Neural cell (in vitro differentiated cells): ENCODE measurements around the gene EIF4G3. TPM values are rescaled to one million over a fixed set of nuclear protein-coding genes. Genes with fewer than 3 reads are reported as not detected.

Experiments used
- H2AFZ ChIP-seq: fragments of 200-600, 300-800 bp; sonication (generic), shearing (Covaris generic); 2 replicates; pipeline ENCODE4 v1.6.0; 2014; ENCODE audit warnings: low read depth, mild to moderate bottlenecking, antibody characterized with exemption, low read length, moderate library complexity
- H3F3A ChIP-seq: fragments of 200-600 bp; shearing (Covaris generic); 2 replicates; pipeline ENCODE4 v1.6.1; 2016; ENCODE audit warnings: mild to moderate bottlenecking, moderate library complexity, mixed read lengths, antibody characterized with exemption, low read length; ENCODE audit not compliant: insufficient read depth, poor library complexity, severe bottlenecking
- H3K27ac ChIP-seq: fragments of 200-600, 300-800 bp; sonication (generic), shearing (Covaris generic); 2 replicates; pipeline ENCODE4 v1.5.1; 2014; ENCODE audit warnings: mild to moderate bottlenecking, low read length, moderate library complexity
- H3K27me3 ChIP-seq: fragments of 300-800, 200-600 bp; sonication (generic), shearing (Covaris generic); 2 replicates; pipeline ENCODE4 v1.6.0; 2014; ENCODE audit warnings: mild to moderate bottlenecking, low read depth, low read length, moderate library complexity; ENCODE audit not compliant: insufficient read depth
- H3K36me3 ChIP-seq: fragments of 300-800, 200-600 bp; sonication (generic), shearing (Covaris generic); 2 replicates; pipeline ENCODE4 v1.5.1; 2014; ENCODE audit warnings: mild to moderate bottlenecking, antibody characterized with exemption, low read length, moderate library complexity; ENCODE audit not compliant: insufficient read depth
- H3K4me2 ChIP-seq: fragments of 300-800, 200-600 bp; sonication (generic), shearing (Covaris generic); 2 replicates; pipeline ENCODE4 v1.6.0; 2014; ENCODE audit warnings: mild to moderate bottlenecking, low read length
- H3K4me3 ChIP-seq: fragments of 300-800, 200-600 bp; sonication (generic), shearing (Covaris generic); 2 replicates; pipeline ENCODE4 v1.5.1; 2014; ENCODE audit warnings: mild to moderate bottlenecking, low read length, moderate library complexity
- H3K79me2 ChIP-seq: fragments of 200-600 bp; shearing (Covaris generic); replicated peaks from 2 replicates; pipeline ENCODE4 v1.6.0; 2014; ENCODE audit warnings: mild to moderate bottlenecking, low read length, moderate library complexity; ENCODE audit not compliant: insufficient read depth
- H3K9ac ChIP-seq: fragments of 300-800, 200-600 bp; sonication (generic), shearing (Covaris generic); 2 replicates; pipeline ENCODE4 v1.6.1; 2016; ENCODE audit warnings: mild to moderate bottlenecking, low read length, mixed read lengths
- H3K9me2 ChIP-seq: fragments of 200-600 bp; shearing (Covaris generic); 2 replicates; pipeline ENCODE4 v1.6.1; 2016; ENCODE audit warnings: mild to moderate bottlenecking, low read length, mixed read lengths; ENCODE audit not compliant: insufficient read depth
- H3K9me3 ChIP-seq: fragments of 200-600, 300-800 bp; sonication (generic), shearing (Covaris generic); 2 replicates; pipeline ENCODE4 v1.6.1; 2016; ENCODE audit warnings: mild to moderate bottlenecking, mixed run types, low read length, moderate library complexity, mixed read lengths
- H4K20me1 ChIP-seq: fragments of 200-600 bp; shearing (Covaris generic); 2 replicates; pipeline ENCODE4 v1.6.1; 2016; ENCODE audit warnings: mild to moderate bottlenecking, mixed run types; ENCODE audit not compliant: insufficient read depth
- CTCF ChIP-seq: fragments of 450-650 bp; IDR thresholded peaks from 2 replicates; pipeline ENCODE4 v1.5.1; 2014; ENCODE audit warnings: antibody characterized with exemption, mild to moderate bottlenecking, moderate library complexity; ENCODE audit not compliant: poor library complexity, severe bottlenecking
- EP300 ChIP-seq: fragments of 450-650 bp; conservative IDR thresholded peaks from 2 replicates; pipeline ENCODE4 v1.6.1; 2014; ENCODE audit warnings: antibody characterized with exemption, mild to moderate bottlenecking, moderate library complexity; ENCODE audit not compliant: poor library complexity, severe bottlenecking
- EZH2 ChIP-seq: fragments of 200-600, 300-800 bp; shearing (Covaris generic), sonication (generic); IDR thresholded peaks from 2 replicates; pipeline ENCODE4 v1.6.1; 2014; ENCODE audit warnings: antibody characterized with exemption, low read length, borderline replicate concordance, mild to moderate bottlenecking; ENCODE audit not compliant: insufficient read depth, poor library complexity, severe bottlenecking
- MXI1 ChIP-seq: fragments of 450-650 bp; conservative IDR thresholded peaks from 2 replicates; pipeline ENCODE4 v1.6.1; 2014; ENCODE audit warnings: antibody characterized with exemption, mild to moderate bottlenecking; ENCODE audit not compliant: poor library complexity, severe bottlenecking
- POLR2AphosphoS5 ChIP-seq: IDR thresholded peaks from 2 replicates; pipeline ENCODE4 v1.6.1; 2012
- RAD21 ChIP-seq: fragments of 450-650 bp; conservative IDR thresholded peaks from 2 replicates; pipeline ENCODE4 v1.6.1; 2014; ENCODE audit warnings: antibody characterized with exemption, mild to moderate bottlenecking, moderate library complexity
- REST ChIP-seq: IDR thresholded peaks from 2 replicates; pipeline ENCODE4 v1.6.1; 2012; ENCODE audit warnings: borderline replicate concordance
- SMC3 ChIP-seq: fragments of 450-650 bp; conservative IDR thresholded peaks from 2 replicates; pipeline ENCODE4 v1.6.1; 2014; ENCODE audit warnings: antibody characterized with exemption, mild to moderate bottlenecking, moderate library complexity; ENCODE audit not compliant: poor library complexity
- TAF1 ChIP-seq: IDR thresholded peaks from 2 replicates; pipeline ENCODE4 v1.6.1; 2012; ENCODE audit warnings: low read depth
- polyA plus RNA-seq: library from polyadenylated mRNA; depleted of rRNA; stranded (reverse); fragments of >200 nt; gene quantifications from 2 replicates; pipeline ENCODE4 v1.2.3, GENCODE V29; 2014

The EIF4G3 gene
- polyA plus RNA-seq, 1 donor from 2014 or later, result 56.9 TPM

GRCh38 chr1:21005466-21006239 is 171.0 kb downstream of the EIF4G3 start:
- no peaks in the 10 kb centered on the region for H3K27me3 ChIP-seq
- peaks cover 35% of the 10 kb centered on the region for H3K79me2 ChIP-seq
- H2AFZ ChIP-seq, result no peak overlapping the region
- TF ChIP-seq REST (no peak), CTCF (no peak), TAF1 (no peak), EP300 (peak; percentile 44), POLR2AphosphoS5 (peak; percentile 73)
- no peak overlapping the region for H3K9ac ChIP-seq
- H3K36me3 ChIP-seq, result no peaks in the 10 kb centered on the region
- peak overlapping the region; percentile 21 for H3K27ac ChIP-seq
- no peaks in the 10 kb centered on the region for H3K9me2 ChIP-seq
- H3K4me2 ChIP-seq, result no peak overlapping the region
- H3K4me3 ChIP-seq, result peak overlapping the region; percentile 3
- H4K20me1 ChIP-seq, result no peaks in the 10 kb centered on the region
- H3K9me3 ChIP-seq, result no peaks in the 10 kb centered on the region
- no peaks in the 10 kb centered on the region for H3F3A ChIP-seq

- Histone ChIP-seq H3K27me3 (no peaks in the 10 kb centered on the region), H4K20me1 (no peaks in the 10 kb centered on the region), H3K4me2 (no peak overlapping the region), H3K9ac (no peak overlapping the region), H3K4me3 (peak overlapping the region; percentile 9), H3K79me2 (peaks cover 16% of the 10 kb centered on the region), H3K27ac (no peak overlapping the region), H3K9me3 (no peaks in the 10 kb centered on the region), H2AFZ (no peak overlapping the region), H3K9me2 (no peaks in the 10 kb centered on the region), H3F3A (no peaks in the 10 kb centered on the region), H3K36me3 (no peaks in the 10 kb centered on the region)
- TF ChIP-seq TAF1 (no peak), EP300 (peak; percentile 13)
Observed at GRCh38 chr1:21003281-21004045, 173.2 kb downstream of the EIF4G3 start.

DNA sequence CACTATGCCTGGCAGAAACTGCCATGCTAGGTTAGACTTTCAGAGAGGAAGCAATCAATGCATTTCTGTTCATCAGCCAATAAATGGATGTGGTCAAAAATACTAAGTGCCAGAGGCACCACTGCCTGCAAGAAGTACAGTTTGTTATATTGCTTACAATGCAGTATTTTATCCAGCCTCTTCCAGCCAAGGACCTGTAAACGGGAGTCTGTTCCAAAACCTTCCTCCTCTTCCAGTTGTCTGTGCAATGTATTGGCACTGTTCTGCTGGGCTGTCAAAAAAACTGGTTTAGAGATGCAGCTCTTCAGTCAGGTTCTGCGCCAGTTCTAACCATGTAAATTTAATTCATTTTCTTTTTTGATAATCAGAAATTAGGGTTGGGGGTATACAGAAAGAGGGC is 175.7 kb downstream of the EIF4G3 start:
- Histone ChIP-seq H4K20me1 (no peaks in the 10 kb centered on the region), H3K27me3 (no peaks in the 10 kb centered on the region), H3K9me3 (no peaks in the 10 kb centered on the region), H3K9ac (no peak overlapping the region), H3K4me3 (no peak overlapping the region), H3F3A (no peaks in the 10 kb centered on the region), H3K9me2 (no peaks in the 10 kb centered on the region), H3K4me2 (no peak overlapping the region), H3K36me3 (no peaks in the 10 kb centered on the region), H3K27ac (no peak overlapping the region), H3K79me2 (peaks cover 14% of the 10 kb centered on the region), H2AFZ (no peak overlapping the region)
- TF ChIP-seq SMC3 (no peak), CTCF (no peak), TAF1 (no peak), POLR2AphosphoS5 (no peak), EZH2 (no peak), RAD21 (no peak), MXI1 (no peak), EP300 (no peak)
